Heart left ventricle (tissue), 16 donors: ENCODE results near the gene SLC25A29. TPM values are rescaled to one million over a fixed set of nuclear protein-coding genes. Genes with fewer than 3 reads are reported as not detected.
"Not testable (repeated sequence)": the region's sequence is repeated elsewhere in the genome, so short reads cannot be mapped to it uniquely, and the experiment has no call there.

ENCODE experiments used
- ATAC-seq, 4 donors: fragments of 200-7000 bp; cut with Tn5 transposase; one replicate each; pipeline ENCODE4 v1.9.1; 2020 to 2022; ENCODE audit warnings: moderate library complexity in 4 of 4, mild to moderate bottlenecking in 3 of 4, moderate number of reproducible peaks in 1 of 4
- DNase-seq, 5 donors: peaks; one replicate each; pipeline ENCODE4 v3.0.0-alpha.2; 2020
- H3K27ac ChIP-seq, 12 donors: fragments of 200-600 bp; sonication (generic) in 4 of 12; one replicate each; pipeline versions ENCODE4 v1.5.0 to v1.8.0; 2016 to 2022; ENCODE audit warnings: mild to moderate bottlenecking in 2 of 12
- H3K27me3 ChIP-seq, 9 donors: fragments of 200-600 bp; sonication (generic) in 2 of 9; one replicate each; pipeline versions ENCODE4 v1.5.1 to v1.8.0; 2016 to 2022; ENCODE audit warnings: mild to moderate bottlenecking in 3 of 9
- H3K36me3 ChIP-seq, 9 donors: fragments of 200-600 bp; sonication (generic) in 2 of 9; one replicate each; pipeline versions ENCODE4 v1.5.0 to v1.8.0; 2018 to 2022; ENCODE audit warnings: mild to moderate bottlenecking in 2 of 9
- H3K4me1 ChIP-seq, 12 donors: fragments of 200-600 bp; sonication (generic) in 4 of 12; one replicate each; pipeline versions ENCODE4 v1.5.0 to v1.8.0; 2016 to 2022; ENCODE audit warnings: mild to moderate bottlenecking in 3 of 12
- H3K4me3 ChIP-seq, 12 donors: fragments of 200-600 bp; sonication (generic) in 4 of 12; one replicate each; pipeline versions ENCODE4 v1.5.0 to v1.8.0; 2017 to 2022; ENCODE audit warnings: mild to moderate bottlenecking in 9 of 12, moderate library complexity in 4 of 12
- H3K9me3 ChIP-seq, 12 donors: fragments of 200-600 bp; sonication (generic) in 4 of 12; one replicate each; pipeline versions ENCODE4 v1.5.0 to v1.8.0; 2016 to 2022; ENCODE audit warnings: mild to moderate bottlenecking in 1 of 12
- CTCF ChIP-seq, 12 donors: fragments of 200-600 bp; sonication (generic) in 4 of 12; IDR thresholded peaks; one replicate each; pipeline versions ENCODE4 v1.5.0 to v1.8.0; 2018 to 2022; ENCODE audit warnings: antibody characterized with exemption in 12 of 12, mild to moderate bottlenecking in 5 of 12
- POLR2A ChIP-seq, 2 donors: fragments of 450-650 bp; IDR thresholded peaks; one replicate each; pipeline ENCODE4 v1.6.1; 2017; ENCODE audit warnings: antibody characterized with exemption in 2 of 2, mild to moderate bottlenecking in 2 of 2, moderate library complexity in 2 of 2
- WGBS, 4 donors: extraction: QIAGEN DNeasy Blood & Tissue Kit in 2 of 4; methylation state at CpG; one replicate each; pipeline versions ENCODE4 v1.1.5 to v1.1.7; 2013 to 2018; 5-methylcytosine and 5-hydroxymethylcytosine counted together
- intact Hi-C, 10 donors: fragments of 100-400 bp; cut with DNase I; formaldehyde crosslinking; loops; one replicate each; pipeline versions ENCODE4 v1.11.1 to v1.14.2; 2022
- polyA plus RNA-seq, 2 donors: library from polyadenylated mRNA; stranded (reverse); fragments of 200-250 nt; gene quantifications; one replicate each; pipeline ENCODE4 v1.2.3, GENCODE V29; 2013
- total RNA-seq, 9 donors: library from RNA; depleted of rRNA in 2 of 9; stranded (reverse); fragments of >200 nt in 2 of 9; fragmentation: NEBNext Ultra II Directional in 3 of 9; extraction: Animal tissue kit (Norgen Biotek cat#: 25700) in 3 of 9; gene quantifications; one replicate each; pipeline versions ENCODE4 v1.1.0 to v1.2.4, GENCODE V29; 2016 to 2023
- donor health status: ischemic (EF 13 %, LVEDD 7.1; RV severe dilation, severe dysfunction).
- donor health status: healthy with polysubstance abuse.
- donor health status: DM: no; HTN: yes; CAD: no.
- donor health status: DM: no; HTN: no; CAD: no.
- donor health status: ischemic (EF 25% LVEDD 6.9; RV normal size, moderate dysfunction).
- donor health status: ischemic (EF 25% LVEDD 5.7; RV mildly dilated, moderate dysfunction).
- donor health status: healthy.
- donor health status: DM: yes; HTN: yes; CAD: no.
- donor health status: ischemic (EF 35%, LVEDD 5.7; RV mildly dilated, moderate dysfunction).
- donor health status: nonischemic (EF 11% LVEDD 7.7; RV severe dilation, severe dysfunction).
- donor health status: DM: yes; HTN: yes; CAD: no.
- donor health status: PGD.
- donor health status: ischemic (EF 29% LVEDD 5.4; RV normal size, mild dysfunction).
- donor health status: nonischemic (EF 23%, LVEDD 6.1; RV moderate dilation, normal function).

Gene SLC25A29
- total and polyA plus RNA-seq, 11 donors, result 10.2 to 34.2 (median 21.7) TPM

GRCh38 chr14:100290607-100291304 is 15.5 kb downstream of the SLC25A29 start:
- Histone ChIP-seq H3K4me3 (no peak overlapping the region), H3K9me3 (no peaks in the 10 kb centered on the region), H3K4me1 (peaks cover 0 to 54% (median 13%) of the 10 kb centered on the region in 12 donors), H3K36me3 (peaks cover 0 to 29% (median 13%) of the 10 kb centered on the region in 9 donors), H3K27me3 (no peaks in the 10 kb centered on the region), H3K27ac (no peak overlapping the region)
- WGBS, 4 donors, result 87 to 89% (median 88%) methylated on average over 10 to 12 of the region's 12 CpGs
- DNase-seq (no peak), ATAC-seq (no peak)
- intact Hi-C loops, result no loop called here
- TF ChIP-seq POLR2A (IDR thresholded peaks at IDR 0.05) (no peak), CTCF (IDR thresholded peaks at IDR 0.05) (no peak)

- H3K4me1 ChIP-seq, result peaks cover 0 to 57% (median 14%) of the 10 kb centered on the region in 12 donors
- WGBS, 4 donors, result 59 to 67% (median 64%) methylated on average over 9 of the region's 9 CpGs
- H3K27ac ChIP-seq, result no peak overlapping the region
These were observed 16.2 kb downstream of the SLC25A29 start for GRCh38 chr14:100289916-100290606.

GRCh38 chr14:100288382-100289185 is 17.7 kb downstream of the SLC25A29 start:
- no peak overlapping the region for H3K4me3 ChIP-seq
- intact Hi-C loops, result loop anchor here in 4 of 10 donors (5.0 kb wide), 1 partner anchor 89 kb away; the partner anchor contains the start of gene WDR25 (in 4 of the 4)
- H3K4me1 ChIP-seq, result peaks cover 0 to 56% (median 13%) of the 10 kb centered on the region in 12 donors
- ATAC-seq, result no peak
- no peaks in the 10 kb centered on the region for H3K27me3 ChIP-seq
- TF ChIP-seq CTCF (IDR thresholded peaks at IDR 0.05) (no peak), POLR2A (IDR thresholded peaks at IDR 0.05) (no peak)
- no peak for DNase-seq
- H3K27ac ChIP-seq, result no peak overlapping the region
- 75 to 79% (median 77%) methylated on average over 12 of the region's 12 CpGs for WGBS, 4 donors
- H3K36me3 ChIP-seq, result peaks cover 0 to 29% (median 13%) of the 10 kb centered on the region in 9 donors
- H3K9me3 ChIP-seq, result no peaks in the 10 kb centered on the region

More at GRCh38 chr14:100289916-100290606, 16.2 kb downstream of the SLC25A29 start:
- no peak for ATAC-seq
- no peaks in the 10 kb centered on the region for H3K9me3 ChIP-seq
- no peaks in the 10 kb centered on the region for H3K27me3 ChIP-seq
- H3K36me3 ChIP-seq, result peaks cover 0 to 29% (median 13%) of the 10 kb centered on the region in 9 donors
- intact Hi-C loops, result loop anchor here in 4 of 10 donors (5.0 kb wide), 1 partner anchor 87 kb away; the partner anchor contains the start of gene WDR25 (in 4 of the 4)
- no peak for DNase-seq
- no peak for TF ChIP-seq CTCF (IDR thresholded peaks at IDR 0.05)
- TF ChIP-seq POLR2A (IDR thresholded peaks at IDR 0.05), result no peak
- H3K4me3 ChIP-seq, result no peak overlapping the region

GRCh38 chr14:100287998-100288295 is 18.3 kb downstream of the SLC25A29 start:
- not testable (repeated sequence) for H3K4me3 ChIP-seq, H3K9me3 ChIP-seq, H3K27me3 ChIP-seq, DNase-seq, H3K27ac ChIP-seq, ATAC-seq
- intact Hi-C loops, result loop anchor here in 4 of 10 donors (5.0 kb wide), 1 partner anchor 89 kb away; the partner anchor contains the start of gene WDR25 (in 4 of the 4)
- Histone ChIP-seq H3K4me1 (peaks cover 0 to 51% (median 13%) of the 10 kb centered on the region in 12 donors), H3K36me3 (peaks cover 0 to 26% (median 13%) of the 10 kb centered on the region in 9 donors)
- 92 to 96% (median 93%) methylated on average over 8 of the region's 8 CpGs for WGBS, 4 donors
